ENCODE measurements around the gene SRPK3.

- TF ChIP-seq POLR2A (IDR thresholded peaks at IDR 0.05; ENCODE audit: extremely low read depth, insufficient read length) (no peak), MYC (IDR thresholded peaks at IDR 0.05; ENCODE audit: low read depth, low read length) (no peak), MAX (IDR thresholded peaks at IDR 0.05; ENCODE audit: low read depth, low read length) (no peak)
- TF ChIP-seq, protein P1, sequence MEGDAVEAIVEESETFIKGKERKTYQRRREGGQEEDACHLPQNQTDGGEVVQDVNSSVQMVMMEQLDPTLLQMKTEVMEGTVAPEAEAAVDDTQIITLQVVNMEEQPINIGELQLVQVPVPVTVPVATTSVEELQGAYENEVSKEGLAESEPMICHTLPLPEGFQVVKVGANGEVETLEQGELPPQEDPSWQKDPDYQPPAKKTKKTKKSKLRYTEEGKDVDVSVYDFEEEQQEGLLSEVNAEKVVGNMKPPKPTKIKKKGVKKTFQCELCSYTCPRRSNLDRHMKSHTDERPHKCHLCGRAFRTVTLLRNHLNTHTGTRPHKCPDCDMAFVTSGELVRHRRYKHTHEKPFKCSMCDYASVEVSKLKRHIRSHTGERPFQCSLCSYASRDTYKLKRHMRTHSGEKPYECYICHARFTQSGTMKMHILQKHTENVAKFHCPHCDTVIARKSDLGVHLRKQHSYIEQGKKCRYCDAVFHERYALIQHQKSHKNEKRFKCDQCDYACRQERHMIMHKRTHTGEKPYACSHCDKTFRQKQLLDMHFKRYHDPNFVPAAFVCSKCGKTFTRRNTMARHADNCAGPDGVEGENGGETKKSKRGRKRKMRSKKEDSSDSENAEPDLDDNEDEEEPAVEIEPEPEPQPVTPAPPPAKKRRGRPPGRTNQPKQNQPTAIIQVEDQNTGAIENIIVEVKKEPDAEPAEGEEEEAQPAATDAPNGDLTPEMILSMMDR (IDR thresholded peaks at IDR 0.05; ENCODE audit: low read depth, low read length) = no peak
Observed at GRCh38 chrX:153783378-153784013, 2.7 kb downstream of the SRPK3 start.
